HG03571 (cell line): ENCODE measurements around the gene ASCL5.

ENCODE experiments used
- ATAC-seq: cut with Tn5 transposase; IDR thresholded peaks from one replicate; pipeline ENCODE4 v1.9.1; 2021; ENCODE audit not compliant: unreplicated experiment

The ASCL5 gene

GRCh38 chr1:201088901-201089525 is 38.0 kb downstream of the ASCL5 start:
- ATAC-seq: no peak

DNA sequence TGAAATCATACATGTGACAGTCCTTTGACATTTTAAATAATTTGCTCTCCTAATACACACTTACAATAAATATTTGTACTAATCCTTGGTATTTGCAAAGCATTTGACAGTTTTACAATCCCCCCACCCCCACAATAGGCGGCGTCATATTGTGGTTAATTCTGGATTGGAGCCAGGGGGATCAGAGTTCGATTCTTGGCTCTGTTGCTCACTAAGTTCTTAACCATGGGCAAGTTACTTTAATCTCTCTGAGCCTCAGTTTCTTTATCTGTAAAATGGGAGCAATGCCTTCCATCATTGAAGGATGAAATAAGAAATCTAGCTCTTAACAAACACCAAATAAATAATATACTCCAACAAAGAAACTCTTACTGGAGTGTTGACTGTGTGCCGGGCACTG is 38.6 kb downstream of the ASCL5 start:
- no peak for ATAC-seq

- no peak for ATAC-seq
Measured at GRCh38 chr1:201085902-201086735, 40.9 kb downstream of the ASCL5 start.

DNA sequence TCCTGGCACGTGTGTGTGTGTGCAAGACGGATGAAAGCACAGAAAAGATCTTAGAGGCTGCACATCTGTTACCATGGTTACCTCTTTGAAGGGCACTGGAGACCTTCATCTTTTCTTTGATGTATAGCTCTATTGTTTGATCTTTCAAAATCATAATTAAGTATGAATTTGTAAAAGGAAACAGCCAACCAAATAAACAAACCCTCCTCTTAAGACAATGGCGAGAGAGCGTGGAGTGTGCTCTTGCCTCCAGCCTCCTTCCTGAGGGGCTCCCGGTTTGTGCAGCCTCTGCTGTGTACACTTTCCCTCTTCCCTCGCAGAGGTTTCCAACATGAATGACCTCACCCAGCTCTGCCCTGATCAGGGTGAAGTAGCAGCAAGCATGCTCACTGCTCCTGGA is 42.7 kb downstream of the ASCL5 start:
- ATAC-seq: no peak

DNA sequence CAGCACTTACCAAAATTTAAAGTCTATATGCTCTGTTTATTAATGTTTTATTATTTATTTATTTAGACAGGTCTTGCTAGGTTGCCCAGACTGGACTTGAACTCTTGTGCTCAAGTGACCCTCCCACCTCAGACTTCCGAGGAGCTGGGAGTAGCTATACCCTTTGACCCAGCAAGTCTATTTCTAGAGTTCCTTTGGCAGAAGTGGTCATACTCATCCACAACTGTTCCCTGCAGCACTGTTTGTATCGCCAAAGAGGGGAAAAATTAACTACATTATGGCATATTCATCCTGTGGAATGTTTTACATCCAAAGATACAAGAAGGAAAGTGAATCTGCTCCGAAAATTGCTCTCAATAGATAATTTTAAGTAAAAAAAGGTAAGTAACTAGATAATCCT is 43.2 kb downstream of the ASCL5 start:
- ATAC-seq: no peak

DNA sequence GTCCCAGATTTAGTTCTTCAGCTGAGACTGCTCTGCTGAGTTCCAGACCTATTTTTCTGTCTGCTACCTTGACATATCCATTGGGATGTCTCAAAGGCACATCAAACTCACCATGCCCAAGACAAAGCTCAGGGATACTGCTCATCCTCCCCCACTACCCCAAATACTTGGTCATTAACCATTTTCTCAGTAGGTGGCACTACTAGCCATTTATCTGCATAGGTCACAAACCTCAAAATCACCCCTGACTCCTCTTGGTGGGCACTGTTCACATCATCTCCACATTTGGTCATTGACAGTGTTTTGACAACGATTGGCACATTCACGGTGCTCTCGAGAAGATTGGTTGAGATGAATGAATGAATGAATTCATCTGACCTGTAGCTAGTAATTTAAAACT is 46.8 kb downstream of the ASCL5 start:
- no peak for ATAC-seq

GRCh38 chr1:201077736-201078135 is 49.2 kb downstream of the ASCL5 start:
- no peak for ATAC-seq

DNA sequence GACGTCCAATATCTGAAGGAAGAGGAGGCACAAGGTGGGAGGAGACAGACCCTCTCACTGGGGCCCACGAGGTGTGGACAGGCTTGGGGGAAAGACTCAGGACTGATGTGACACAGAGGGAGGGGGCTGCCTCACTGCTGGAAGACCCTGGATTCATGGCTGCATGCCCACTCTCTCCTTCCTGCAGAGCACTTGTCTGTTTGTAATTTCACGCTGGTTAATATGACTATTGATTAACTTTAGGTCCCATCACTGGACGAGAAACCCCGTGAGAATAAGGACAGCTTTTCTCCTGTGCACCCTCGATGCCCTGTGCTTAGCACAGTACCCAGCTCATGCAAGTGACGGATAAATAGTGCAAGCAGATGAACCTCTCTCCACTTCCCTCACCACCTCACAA is 49.9 kb downstream of the ASCL5 start:
- no peak for ATAC-seq

- no peak for ATAC-seq
Measured at GRCh38 chr1:201076092-201076491, 50.9 kb downstream of the ASCL5 start.

GRCh38 chr1:201074018-201074417 is 53.0 kb downstream of the ASCL5 start:
- no peak for ATAC-seq

- ATAC-seq: no peak
Measured at GRCh38 chr1:201072922-201073321, 54.1 kb downstream of the ASCL5 start.

DNA sequence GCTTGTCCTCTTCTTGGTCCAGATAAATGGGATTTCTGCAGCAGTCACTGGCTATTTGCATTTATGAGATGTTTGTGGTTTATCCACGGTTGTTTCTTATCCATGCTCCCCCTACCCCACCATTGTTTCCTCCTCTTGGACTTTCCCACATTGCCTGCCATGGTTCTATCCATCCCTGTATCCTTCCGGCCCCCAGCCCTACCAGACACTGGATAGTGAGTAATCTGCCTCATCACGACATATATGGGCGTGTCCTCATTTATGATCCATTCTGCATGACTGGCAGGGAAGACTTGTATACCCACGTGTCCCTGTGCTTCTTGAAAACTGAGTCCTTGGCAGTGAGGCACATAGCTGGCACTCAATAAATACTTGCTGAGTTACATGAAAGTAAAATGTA is 54.8 kb downstream of the ASCL5 start:
- ATAC-seq: no peak

DNA sequence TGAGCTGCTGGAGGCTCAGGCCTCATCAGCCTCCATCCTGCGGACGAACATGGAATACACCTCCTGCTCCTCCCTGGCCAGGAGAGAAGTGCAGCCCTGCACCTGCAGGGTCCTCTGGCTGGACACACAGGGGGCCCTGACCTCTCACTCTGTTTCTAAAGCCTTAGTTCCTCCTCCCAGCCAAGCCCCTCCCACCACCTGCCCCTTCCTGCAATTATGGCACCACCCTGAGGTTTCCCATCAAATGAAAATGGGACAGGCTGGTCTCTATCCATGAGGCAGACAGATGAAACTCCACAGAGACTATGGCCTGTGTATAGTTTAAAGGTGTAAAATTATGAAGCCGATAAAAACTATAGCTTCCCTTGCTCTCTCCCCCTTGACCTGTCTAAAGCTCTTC is 57.3 kb downstream of the ASCL5 start:
- ATAC-seq: no peak

DNA sequence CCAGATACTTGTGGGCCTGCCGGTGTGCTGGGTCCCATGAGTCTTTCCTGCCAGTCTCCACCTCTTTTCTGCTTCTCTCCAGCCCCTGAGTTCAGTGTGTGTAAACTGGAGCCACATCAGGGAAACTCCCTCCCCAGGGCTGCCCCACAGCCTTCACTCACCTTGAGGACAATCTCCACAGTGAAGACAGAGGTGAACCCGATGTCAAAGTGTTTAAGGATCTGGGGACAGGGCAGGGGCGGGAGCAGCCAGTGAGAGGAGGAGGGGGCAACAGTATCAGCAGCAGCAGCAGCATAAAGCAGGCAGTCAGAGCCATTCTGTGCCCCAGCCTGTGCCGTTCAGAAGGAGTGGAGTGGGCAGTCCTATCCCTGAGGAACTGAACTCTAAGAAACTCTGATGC is 58.0 kb downstream of the ASCL5 start:
- no peak for ATAC-seq

DNA sequence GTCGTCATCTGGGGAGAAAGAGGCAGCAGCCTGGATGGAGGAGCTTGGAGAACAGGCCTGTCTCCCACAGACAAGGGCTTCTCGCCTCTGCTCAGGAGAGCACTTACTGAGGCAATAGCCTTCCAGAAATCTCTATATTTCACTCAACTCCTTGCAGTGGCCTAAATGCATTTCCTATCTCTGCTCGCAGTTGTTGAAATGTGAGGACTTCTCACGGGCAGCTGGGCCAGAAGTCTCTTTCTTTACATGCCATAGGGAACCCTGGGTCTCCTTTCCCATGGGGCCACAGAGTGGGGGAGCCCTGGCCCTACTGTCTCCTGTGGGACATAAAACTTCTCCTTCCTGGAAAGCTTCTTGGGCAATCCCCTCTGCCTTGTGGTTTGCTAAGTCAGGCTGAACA is 60.0 kb downstream of the ASCL5 start:
- no peak for ATAC-seq

DNA sequence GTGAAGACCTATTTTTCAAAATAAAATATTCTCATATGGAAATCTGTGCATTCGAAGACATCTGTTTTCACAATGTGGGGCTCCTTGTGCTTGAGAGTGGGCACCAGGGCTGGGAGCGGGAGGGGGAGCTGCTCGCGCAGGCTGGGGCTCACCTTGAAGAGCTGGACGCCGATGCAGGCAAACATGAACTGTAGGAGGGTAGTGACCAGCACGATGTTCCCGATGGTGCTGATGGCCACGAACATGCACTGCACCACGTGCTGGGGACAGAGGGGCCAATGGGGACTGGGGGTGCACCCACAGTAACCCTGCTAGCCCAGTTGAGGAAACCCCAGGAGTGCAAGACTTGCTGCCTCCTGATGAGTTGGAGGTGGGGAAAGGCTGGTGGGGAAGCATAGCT is 61.3 kb downstream of the ASCL5 start:
- ATAC-seq: no peak

GRCh38 chr1:201064806-201065205 is 62.2 kb downstream of the ASCL5 start:
- ATAC-seq: no peak
